ENCODE results near the gene GOLGA6L7. TPM values are rescaled to one million over a fixed set of nuclear protein-coding genes. Genes with fewer than 3 reads are reported as not detected.

The GOLGA6L7 gene
- total RNA-seq, 1 experiment from 2014 or later = not detected

GRCh38 chr15:28876845-28877185, 28.4 kb upstream of the GOLGA6L7 start:
- ChIA-PET POLR2A (no interaction called here), CTCF (no interaction called here)
- BruUV-seq (replicated peaks) = no TSS peak
- no peaks in the 10 kb centered on the region for H3K27me3 Mint-ChIP-seq (ENCODE audit: insufficient read depth, unreplicated experiment)
- H3K9me3 Mint-ChIP-seq (ENCODE audit: unreplicated experiment) = no peaks in the 10 kb centered on the region
- intact Hi-C loops (cut with micrococcal nuclease) = no loop called here
- H3K4me3 Mint-ChIP-seq (ENCODE audit: unreplicated experiment) = no peak overlapping the region
- DNase-seq (ENCODE audit: unreplicated experiment) = no peak
- no peak for TF ChIP-seq CTCF (IDR thresholded peaks at IDR 0.05; ENCODE audit: unreplicated experiment)
- no peaks in the 10 kb centered on the region for H3K36me3 Mint-ChIP-seq (ENCODE audit: insufficient read depth, unreplicated experiment)
- no peak overlapping the region for H3K27ac Mint-ChIP-seq (ENCODE audit: low read depth, unreplicated experiment)
- no peaks in the 10 kb centered on the region for H3K4me1 Mint-ChIP-seq (ENCODE audit: insufficient read depth, unreplicated experiment)

- ChIA-PET CTCF (no interaction called here), POLR2A (no interaction called here)
- no TSS peak for BruUV-seq (replicated peaks)
- intact Hi-C loops (cut with micrococcal nuclease) = no loop called here
- no peak for TF ChIP-seq CTCF (IDR thresholded peaks at IDR 0.05; ENCODE audit: unreplicated experiment)
- H3K36me3 Mint-ChIP-seq (ENCODE audit: insufficient read depth, unreplicated experiment) = no peaks in the 10 kb centered on the region
- no peaks in the 10 kb centered on the region for H3K4me1 Mint-ChIP-seq (ENCODE audit: insufficient read depth, unreplicated experiment)
- DNase-seq (ENCODE audit: unreplicated experiment) = no peak
- H3K27ac Mint-ChIP-seq (ENCODE audit: low read depth, unreplicated experiment) = no peak overlapping the region
- H3K27me3 Mint-ChIP-seq (ENCODE audit: insufficient read depth, unreplicated experiment) = no peaks in the 10 kb centered on the region
- no peak overlapping the region for H3K4me3 Mint-ChIP-seq (ENCODE audit: unreplicated experiment)
- H3K9me3 Mint-ChIP-seq (ENCODE audit: unreplicated experiment) = no peaks in the 10 kb centered on the region
These were observed 27.8 kb upstream of the GOLGA6L7 start for GRCh38 chr15:28876131-28876844.

- Mint-ChIP-seq H3K4me3 (ENCODE audit: unreplicated experiment) (no peak overlapping the region), H3K9me3 (ENCODE audit: unreplicated experiment) (no peaks in the 10 kb centered on the region), H3K36me3 (ENCODE audit: insufficient read depth, unreplicated experiment) (no peaks in the 10 kb centered on the region), H3K4me1 (ENCODE audit: insufficient read depth, unreplicated experiment) (no peaks in the 10 kb centered on the region), H3K27me3 (ENCODE audit: insufficient read depth, unreplicated experiment) (no peaks in the 10 kb centered on the region), H3K27ac (ENCODE audit: low read depth, unreplicated experiment) (no peak overlapping the region)
- POLR2A ChIA-PET = no interaction called here
- TF ChIP-seq CTCF (IDR thresholded peaks at IDR 0.05; ENCODE audit: unreplicated experiment) = no peak
- CTCF ChIA-PET = no interaction called here
- no TSS peak for BruUV-seq (replicated peaks)
- intact Hi-C loops (cut with micrococcal nuclease) = no loop called here
- no peak for DNase-seq (ENCODE audit: unreplicated experiment)
These were observed 27.1 kb upstream of the GOLGA6L7 start for GRCh38 chr15:28875461-28876000.

- no peak for DNase-seq (ENCODE audit: unreplicated experiment)
- H3K4me3 Mint-ChIP-seq (ENCODE audit: unreplicated experiment) = no peak overlapping the region
- H3K27ac Mint-ChIP-seq (ENCODE audit: low read depth, unreplicated experiment) = no peak overlapping the region
- no peak for TF ChIP-seq CTCF (IDR thresholded peaks at IDR 0.05; ENCODE audit: unreplicated experiment)
- no peaks in the 10 kb centered on the region for H3K27me3 Mint-ChIP-seq (ENCODE audit: insufficient read depth, unreplicated experiment)
- no peaks in the 10 kb centered on the region for H3K36me3 Mint-ChIP-seq (ENCODE audit: insufficient read depth, unreplicated experiment)
- POLR2A ChIA-PET = no interaction called here
- CTCF ChIA-PET = interaction anchor here (0.5 to 0.6 kb wide), 4 partner anchors 10 to 827 kb away, joined by 3 to 7 read pairs (median 4); no protein-coding TSS in a partner anchor
- no TSS peak for BruUV-seq (replicated peaks)
- no peaks in the 10 kb centered on the region for H3K4me1 Mint-ChIP-seq (ENCODE audit: insufficient read depth, unreplicated experiment)
- no peaks in the 10 kb centered on the region for H3K9me3 Mint-ChIP-seq (ENCODE audit: unreplicated experiment)
- intact Hi-C loops (cut with micrococcal nuclease) = no loop called here
These were observed 25.2 kb upstream of the GOLGA6L7 start for GRCh38 chr15:28873585-28874190.

All from MCF 10A (cell line).